IMR-90 (cell line): Measurements from ENCODE around the gene MAP3K15. TPM values are rescaled to one million over a fixed set of nuclear protein-coding genes. Genes with fewer than 3 reads are reported as not detected.

Source experiments
- ATAC-seq: fragments of 200-7000 bp; cut with Tn5 transposase; 2 replicates; pipeline ENCODE4 v1.9.1; 2020; ENCODE audit warnings: low read depth, mild to moderate bottlenecking, moderate library complexity
- BruUV-seq: library from RNA; stranded (reverse); fragments of 400-500 nt; replicated peaks from 2 replicates; lab custom pipeline; 2021; lab: Mats Ljungman, UMichigan
- CTCF ChIA-PET: fragments of 300-600 bp; formaldehyde crosslinking; extraction: SDS; loops from one replicate; lab custom pipeline; 2021; ENCODE audit warnings: antibody characterized with exemption; lab: Yijun Ruan, JAX
- POLR2A ChIA-PET: fragments of 300-600 bp; sonication (Branson Sonifier 250); formaldehyde crosslinking; loops from one replicate; lab custom pipeline; 2022; ENCODE audit warnings: antibody characterized with exemption; ENCODE audit not compliant: unreplicated experiment; lab: Charles Lee
- DNase-seq: peaks from one replicate; pipeline ENCODE4 v3.0.0; 2013
- H2AFZ ChIP-seq: replicated peaks from 2 replicates; pipeline ENCODE3; 2013; ENCODE audit warnings: low read length, mild to moderate bottlenecking; ENCODE audit not compliant: poor library complexity
- H2AK5ac ChIP-seq: 2 replicates; pipeline ENCODE4 v1.6.1; 2013; ENCODE audit warnings: low read depth, low read length, inconsistent platforms
- H2AK9ac ChIP-seq: replicated peaks from 2 replicates; pipeline ENCODE3; 2013; ENCODE audit warnings: mild to moderate bottlenecking, low read depth, low read length, moderate library complexity; ENCODE audit not compliant: poor library complexity
- H2BK120ac ChIP-seq: 2 replicates; pipeline ENCODE4 v1.6.1; 2013; ENCODE audit warnings: low read depth, low read length, inconsistent platforms
- H2BK15ac ChIP-seq: 3 replicates; pipeline ENCODE4 v1.6.1; 2013; ENCODE audit warnings: low read depth, low read length, inconsistent platforms
- H2BK20ac ChIP-seq: 2 replicates; pipeline ENCODE4 v1.6.1; 2013; ENCODE audit warnings: low read depth, mild to moderate bottlenecking, inconsistent platforms, low read length, moderate library complexity
- H2BK5ac ChIP-seq: 2 replicates; pipeline ENCODE4 v1.6.1; 2013; ENCODE audit warnings: mild to moderate bottlenecking, low read depth, low read length, inconsistent platforms; ENCODE audit not compliant: poor library complexity, severe bottlenecking
- H3K14ac ChIP-seq: replicated peaks from 2 replicates; pipeline ENCODE4 v1.6.1; 2013; ENCODE audit warnings: low read depth, low read length, inconsistent platforms
- H3K18ac ChIP-seq: 2 replicates; pipeline ENCODE4 v1.6.1; 2013; ENCODE audit warnings: low read depth, low read length, control low read depth
- H3K23ac ChIP-seq: 2 replicates; pipeline ENCODE4 v1.6.1; 2013; ENCODE audit warnings: low read depth, low read length, inconsistent platforms
- H3K27ac ChIP-seq: 2 replicates; pipeline ENCODE4 v1.5.1; 2013; ENCODE audit warnings: mild to moderate bottlenecking, control low read depth, low read length; ENCODE audit not compliant: insufficient read depth
- H3K27me3 ChIP-seq: 2 replicates; pipeline ENCODE4 v1.6.1; 2013; ENCODE audit warnings: low read length; ENCODE audit not compliant: control insufficient read depth, insufficient read depth
- H3K36me3 ChIP-seq: 2 replicates; pipeline ENCODE4 v1.6.1; 2013; ENCODE audit warnings: low read length, mixed read lengths; ENCODE audit not compliant: control insufficient read depth, insufficient read depth
- H3K4ac ChIP-seq: 2 replicates; pipeline ENCODE4 v1.6.1; 2013; ENCODE audit warnings: low read depth, low read length, inconsistent platforms
- H3K4me1 ChIP-seq: 2 replicates; pipeline ENCODE4 v1.6.1; 2013; ENCODE audit warnings: low read length, mixed read lengths; ENCODE audit not compliant: control insufficient read depth, insufficient read depth
- H3K4me2 ChIP-seq: 2 replicates; pipeline ENCODE4 v1.6.1; 2013; ENCODE audit warnings: low read depth, mild to moderate bottlenecking, control low read depth, low read length, moderate library complexity
- H3K4me3 ChIP-seq: 2 replicates; pipeline ENCODE4 v1.5.1; 2013; ENCODE audit warnings: low read depth, mild to moderate bottlenecking, control low read depth, low read length, moderate library complexity; ENCODE audit not compliant: insufficient read depth
- H3K56ac ChIP-seq: 2 replicates; pipeline ENCODE4 v1.6.1; 2013; ENCODE audit warnings: low read length, inconsistent platforms; ENCODE audit not compliant: insufficient read depth; ENCODE audit errors: extremely low read depth
- H3K79me1 ChIP-seq, 2 experiments: 2 replicates each; pipeline ENCODE4 v1.6.1; 2013; ENCODE audit warnings: low read length in 2 of 2, inconsistent platforms in 1 of 2, low read depth in 1 of 2
- H3K9ac ChIP-seq: 2 replicates; pipeline ENCODE4 v1.6.1; 2013; ENCODE audit warnings: low read depth, low read length, control low read depth
- H3K9me1 ChIP-seq: 2 replicates; pipeline ENCODE4 v1.6.1; 2013; ENCODE audit warnings: low read length, inconsistent platforms; ENCODE audit not compliant: insufficient read depth
- H3K9me3 ChIP-seq: 2 replicates; pipeline ENCODE4 v1.6.1; 2013; ENCODE audit warnings: low read length; ENCODE audit not compliant: control insufficient read depth, insufficient read depth
- H4K20me1 ChIP-seq: 2 replicates; pipeline ENCODE4 v1.6.1; 2013; ENCODE audit warnings: low read length, inconsistent platforms; ENCODE audit not compliant: insufficient read depth
- H4K5ac ChIP-seq: 2 replicates; pipeline ENCODE4 v1.6.1; 2013; ENCODE audit warnings: mild to moderate bottlenecking, low read depth, low read length, control low read depth
- H4K8ac ChIP-seq, 2 experiments: 2 replicates each; pipeline ENCODE4 v1.6.1; 2013; ENCODE audit warnings: low read depth in 2 of 2, low read length in 2 of 2, control low read depth in 1 of 2, inconsistent platforms in 1 of 2
- H4K91ac ChIP-seq: 2 replicates; pipeline ENCODE4 v1.6.1; 2013; ENCODE audit warnings: low read depth, low read length, inconsistent platforms; ENCODE audit not compliant: insufficient read depth
- BHLHE40 ChIP-seq: fragments of 150-350 bp; IDR thresholded peaks from 2 replicates; pipeline ENCODE4 v1.6.1; 2016; ENCODE audit warnings: mild to moderate bottlenecking, low read depth, low read length
- CEBPB ChIP-seq: IDR thresholded peaks from 2 replicates; pipeline ENCODE4 v1.6.1; 2012; ENCODE audit warnings: low read depth, low read length, improper control_type of control experiment
- CHD1 ChIP-seq: IDR thresholded peaks from 2 replicates; pipeline ENCODE4 v1.6.1; 2012; ENCODE audit warnings: low read depth, low read length, improper control_type of control experiment
- FOS ChIP-seq: fragments of 150-350 bp; IDR thresholded peaks from 2 replicates; pipeline ENCODE4 v1.6.1; 2016; ENCODE audit warnings: low read depth, low read length
- MAFK ChIP-seq: IDR thresholded peaks from 2 replicates; pipeline ENCODE4 v1.6.1; 2012; ENCODE audit warnings: low read depth, low read length, improper control_type of control experiment
- MAZ ChIP-seq: IDR thresholded peaks from 2 replicates; pipeline ENCODE4 v1.6.1; 2012; ENCODE audit warnings: low read depth, mild to moderate bottlenecking, low read length, improper control_type of control experiment, moderate library complexity, borderline replicate concordance
- MXI1 ChIP-seq: IDR thresholded peaks from 2 replicates; pipeline ENCODE4 v1.6.1; 2012; ENCODE audit warnings: low read depth, mild to moderate bottlenecking, low read length, moderate library complexity, borderline replicate concordance
- NFE2L2 ChIP-seq: fragments of 150-350 bp; IDR thresholded peaks from 2 replicates; pipeline ENCODE4 v1.6.1; 2016; ENCODE audit warnings: low read depth, mild to moderate bottlenecking, low read length
- POLR2A ChIP-seq: IDR thresholded peaks from 2 replicates; pipeline ENCODE4 v1.6.1; 2012; ENCODE audit warnings: mild to moderate bottlenecking, low read depth, low read length
- RAD21 ChIP-seq: IDR thresholded peaks from 2 replicates; pipeline ENCODE4 v1.6.1; 2012; ENCODE audit warnings: low read length, improper control_type of control experiment
- RCOR1 ChIP-seq: IDR thresholded peaks from 2 replicates; pipeline ENCODE4 v1.6.1; 2012; ENCODE audit warnings: mild to moderate bottlenecking, low read length, improper control_type of control experiment; ENCODE audit not compliant: insufficient replicate concordance
- RFX5 ChIP-seq: IDR thresholded peaks from 2 replicates; pipeline ENCODE4 v1.8.0; 2012; ENCODE audit warnings: low read depth, mild to moderate bottlenecking, low read length, moderate library complexity
- SMC3 ChIP-seq: fragments of 150-350 bp; IDR thresholded peaks from 2 replicates; pipeline ENCODE4 v1.6.1; 2016; ENCODE audit warnings: low read depth, mild to moderate bottlenecking, antibody characterized with exemption, low read length, moderate library complexity
- WGBS, 2 experiments: methylation state at CpG; one replicate each; pipeline versions ENCODE4 v1.1.5 to v1.1.7; 2013; ENCODE audit warnings: missing lambda C conversion rate in 2 of 2; ENCODE audit not compliant: insufficient read length in 1 of 2; ENCODE audit errors: extremely low coverage in 2 of 2; 5-methylcytosine and 5-hydroxymethylcytosine counted together
- dilution Hi-C: fragments of 300-500 bp; cut with HindIII; formaldehyde crosslinking; loops from one replicate; pipeline ENCODE4 v1.14.3; 2018; ENCODE audit warnings: low sequenced_read_pairs; ENCODE audit not compliant: unreplicated experiment
- in situ Hi-C: fragments of 300-500 bp; cut with MboI; formaldehyde crosslinking; loops from 3 replicates; pipeline ENCODE4 v1.14.3; 2019; ENCODE audit warnings: low sequenced_read_pairs, inconsistent platforms, mixed read lengths
- intact Hi-C: fragments of 100-400 bp; cut with micrococcal nuclease; formaldehyde crosslinking; loops from 2 replicates; pipeline ENCODE4 v1.10.0; 2022
- polyA plus RNA-seq, 3 experiments: library from polyadenylated mRNA; depleted of rRNA; stranded (reverse); fragments of >200 nt; gene quantifications; 2 replicates each; pipeline ENCODE4 v1.2.3, GENCODE V29; 2012; ENCODE audit warnings: low replicate concordance in 1 of 3
- total RNA-seq: library from RNA; depleted of rRNA; stranded (reverse); fragments of >200 nt; gene quantifications from 2 replicates; pipeline ENCODE4 v1.2.3, GENCODE V29; 2012
- TF ChIP-seq, protein P1 (sequence below): conservative IDR thresholded peaks from 2 replicates; pipeline ENCODE4 v1.5.1; 2012; ENCODE audit warnings: mild to moderate bottlenecking, low read depth, low read length, improper control_type of control experiment
- TF ChIP-seq, protein P2 (sequence below): fragments of 150-350 bp; IDR thresholded peaks from 2 replicates; pipeline ENCODE4 v1.6.1; 2016; ENCODE audit warnings: low read depth, mild to moderate bottlenecking, low read length, moderate library complexity, borderline replicate concordance
- TF ChIP-seq, protein P3 (sequence below): fragments of 150-350 bp; IDR thresholded peaks from 2 replicates; pipeline ENCODE4 v1.6.1; 2017; ENCODE audit warnings: mild to moderate bottlenecking, antibody characterized with exemption, low read length, low read depth

The MAP3K15 gene
- total and polyA plus RNA-seq, 2 of the 4 experiments (the other 2 are of a cell fraction), result under 0.01 to 0.10 TPM

DNA sequence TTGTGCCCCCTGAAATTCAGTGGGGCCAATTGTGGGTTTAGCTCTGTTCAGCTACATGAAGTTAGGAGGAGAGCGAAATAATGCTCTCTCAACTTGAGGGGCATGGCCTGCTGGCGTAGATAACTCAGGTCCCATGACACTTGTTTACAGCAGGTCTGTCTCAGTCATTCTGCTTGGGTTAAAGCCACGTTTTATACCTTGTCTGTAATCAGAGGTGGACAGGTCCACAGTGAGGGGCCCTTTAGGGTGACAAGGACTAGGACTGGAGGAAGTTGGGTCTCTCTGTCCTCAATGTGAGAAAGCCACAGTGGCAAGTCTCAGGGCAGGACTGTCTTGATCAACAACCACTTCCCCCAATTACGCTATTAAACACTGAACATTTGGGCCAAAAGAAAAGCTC is 122.6 kb downstream of the MAP3K15 start:
- intact Hi-C loops, result no loop called here
- H3K23ac ChIP-seq, result no peak overlapping the region
- in situ Hi-C loops, result loop anchor here (25.0 kb wide), 1 partner anchor 670 kb away; no protein-coding TSS in a partner anchor
- no peak overlapping the region for H2AFZ ChIP-seq
- H3K56ac ChIP-seq, result no peak overlapping the region
- no peak overlapping the region for H2BK5ac ChIP-seq
- no peak for ATAC-seq
- no peak overlapping the region for H4K8ac ChIP-seq
- no peak overlapping the region for H3K4ac ChIP-seq
- H2BK15ac ChIP-seq, result no peak overlapping the region
- WGBS, 2 experiments, result 46% methylated on average over 3 of the region's 4 CpGs; no CpG with 5 or more reads in 1 of the 2 experiments
- no peaks in the 10 kb centered on the region for H3K9me3 ChIP-seq
- no peak overlapping the region for H2AK9ac ChIP-seq
- H4K20me1 ChIP-seq, result no peaks in the 10 kb centered on the region
- ChIA-PET POLR2A (no interaction called here), CTCF (no interaction called here)
- no peak overlapping the region for H3K9ac ChIP-seq
- H2BK120ac ChIP-seq, result no peak overlapping the region
- no peak overlapping the region for H2BK20ac ChIP-seq
- H3K4me1 ChIP-seq, result no peaks in the 10 kb centered on the region
- no peaks in the 10 kb centered on the region for H3K79me1 ChIP-seq
- no peak overlapping the region for H3K27ac ChIP-seq
- dilution Hi-C loops, result no loop called here
- no peaks in the 10 kb centered on the region for H3K9me1 ChIP-seq
- no peak overlapping the region for H3K18ac ChIP-seq
- no peaks in the 10 kb centered on the region for H3K27me3 ChIP-seq
- BruUV-seq, result no TSS peak
- no peak overlapping the region for H4K91ac ChIP-seq
- H3K4me2 ChIP-seq, result no peak overlapping the region
- no peak for DNase-seq
- no peak overlapping the region for H2AK5ac ChIP-seq
- TF ChIP-seq, protein P1, sequence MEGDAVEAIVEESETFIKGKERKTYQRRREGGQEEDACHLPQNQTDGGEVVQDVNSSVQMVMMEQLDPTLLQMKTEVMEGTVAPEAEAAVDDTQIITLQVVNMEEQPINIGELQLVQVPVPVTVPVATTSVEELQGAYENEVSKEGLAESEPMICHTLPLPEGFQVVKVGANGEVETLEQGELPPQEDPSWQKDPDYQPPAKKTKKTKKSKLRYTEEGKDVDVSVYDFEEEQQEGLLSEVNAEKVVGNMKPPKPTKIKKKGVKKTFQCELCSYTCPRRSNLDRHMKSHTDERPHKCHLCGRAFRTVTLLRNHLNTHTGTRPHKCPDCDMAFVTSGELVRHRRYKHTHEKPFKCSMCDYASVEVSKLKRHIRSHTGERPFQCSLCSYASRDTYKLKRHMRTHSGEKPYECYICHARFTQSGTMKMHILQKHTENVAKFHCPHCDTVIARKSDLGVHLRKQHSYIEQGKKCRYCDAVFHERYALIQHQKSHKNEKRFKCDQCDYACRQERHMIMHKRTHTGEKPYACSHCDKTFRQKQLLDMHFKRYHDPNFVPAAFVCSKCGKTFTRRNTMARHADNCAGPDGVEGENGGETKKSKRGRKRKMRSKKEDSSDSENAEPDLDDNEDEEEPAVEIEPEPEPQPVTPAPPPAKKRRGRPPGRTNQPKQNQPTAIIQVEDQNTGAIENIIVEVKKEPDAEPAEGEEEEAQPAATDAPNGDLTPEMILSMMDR, result no peak
- TF ChIP-seq SMC3, result no peak
- TF ChIP-seq MAFK, result no peak
- no peak for TF ChIP-seq MXI1
- TF ChIP-seq CEBPB, result no peak
- no peak for TF ChIP-seq FOS
- TF ChIP-seq RCOR1, result no peak
- no peak for TF ChIP-seq RAD21
- TF ChIP-seq, protein P2, sequence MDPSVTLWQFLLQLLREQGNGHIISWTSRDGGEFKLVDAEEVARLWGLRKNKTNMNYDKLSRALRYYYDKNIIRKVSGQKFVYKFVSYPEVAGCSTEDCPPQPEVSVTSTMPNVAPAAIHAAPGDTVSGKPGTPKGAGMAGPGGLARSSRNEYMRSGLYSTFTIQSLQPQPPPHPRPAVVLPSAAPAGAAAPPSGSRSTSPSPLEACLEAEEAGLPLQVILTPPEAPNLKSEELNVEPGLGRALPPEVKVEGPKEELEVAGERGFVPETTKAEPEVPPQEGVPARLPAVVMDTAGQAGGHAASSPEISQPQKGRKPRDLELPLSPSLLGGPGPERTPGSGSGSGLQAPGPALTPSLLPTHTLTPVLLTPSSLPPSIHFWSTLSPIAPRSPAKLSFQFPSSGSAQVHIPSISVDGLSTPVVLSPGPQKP, result no peak
- no peak for TF ChIP-seq POLR2A
- TF ChIP-seq RFX5, result no peak
- TF ChIP-seq NFE2L2, result no peak
- TF ChIP-seq, protein P3, sequence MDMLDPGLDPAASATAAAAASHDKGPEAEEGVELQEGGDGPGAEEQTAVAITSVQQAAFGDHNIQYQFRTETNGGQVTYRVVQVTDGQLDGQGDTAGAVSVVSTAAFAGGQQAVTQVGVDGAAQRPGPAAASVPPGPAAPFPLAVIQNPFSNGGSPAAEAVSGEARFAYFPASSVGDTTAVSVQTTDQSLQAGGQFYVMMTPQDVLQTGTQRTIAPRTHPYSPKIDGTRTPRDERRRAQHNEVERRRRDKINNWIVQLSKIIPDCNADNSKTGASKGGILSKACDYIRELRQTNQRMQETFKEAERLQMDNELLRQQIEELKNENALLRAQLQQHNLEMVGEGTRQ, result no peak
- TF ChIP-seq MAZ, result no peak
- TF ChIP-seq BHLHE40, result no peak
- no peak for TF ChIP-seq CHD1
- H3K4me3 ChIP-seq, result no peak overlapping the region
- H3K14ac ChIP-seq, result no peak overlapping the region
- H3K36me3 ChIP-seq, result no peaks in the 10 kb centered on the region
- H4K5ac ChIP-seq, result no peak overlapping the region
